ENCODE data around the gene ZNF670.

DNA sequence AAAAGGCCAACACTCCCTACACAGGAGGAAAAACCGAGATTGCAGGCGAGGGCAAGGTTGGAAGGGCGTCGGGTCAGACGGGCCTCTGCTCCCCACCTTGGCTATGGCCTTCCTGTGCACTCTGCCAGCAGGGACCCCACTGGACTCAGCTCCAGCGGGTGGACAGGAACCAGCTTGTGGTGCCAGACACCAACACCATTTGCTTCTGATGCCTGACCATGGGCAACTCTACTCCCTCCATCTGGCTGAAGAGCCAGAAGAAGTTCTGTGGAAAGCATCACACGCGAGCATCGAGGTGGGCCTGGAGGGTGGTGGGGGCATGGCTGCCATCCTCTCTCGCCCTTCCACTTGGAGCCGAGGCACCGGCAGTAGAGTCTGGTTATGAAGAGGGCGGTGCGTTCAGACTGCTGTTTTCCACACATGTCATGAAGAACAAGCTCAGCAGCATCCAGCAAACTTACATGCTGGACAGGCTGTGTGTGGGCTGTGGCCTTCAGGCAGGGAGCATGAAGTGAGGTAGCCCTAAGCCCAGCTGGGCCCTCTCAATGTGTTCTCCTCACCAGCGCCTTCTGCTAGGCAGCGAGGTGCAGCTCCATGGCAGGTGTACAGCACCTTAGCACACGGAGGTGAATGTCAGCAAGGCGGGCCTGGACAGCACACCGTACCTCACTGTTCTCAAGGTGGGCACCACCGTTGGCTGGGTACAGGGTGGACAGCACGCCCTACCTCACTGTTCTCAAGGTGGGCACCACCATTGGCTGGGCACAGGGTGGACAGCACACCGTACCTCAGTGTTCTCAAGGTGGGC is 41.2 kb upstream of the ZNF670 start:
- no peak for TF ChIP-seq POLR2A (IDR thresholded peaks at IDR 0.05; ENCODE audit: low read length)
- no peak for TF ChIP-seq GATA1 (IDR thresholded peaks at IDR 0.05; ENCODE audit: low read depth, low read length)
